Ishikawa (cell line): Measurements from ENCODE around the gene PGBD5.

Experiments used
- CEBPB ChIP-seq: IDR thresholded peaks from 2 replicates; pipeline ENCODE4 v1.6.1; 2012
- EP300 ChIP-seq: IDR thresholded peaks from 2 replicates; pipeline ENCODE4 v1.6.1; 2012; ENCODE audit warnings: borderline replicate concordance
- FOXM1 ChIP-seq: IDR thresholded peaks from 2 replicates; pipeline ENCODE4 v1.6.1; 2012; ENCODE audit warnings: low read depth, borderline replicate concordance
- ZBTB7A ChIP-seq: IDR thresholded peaks from 2 replicates; pipeline ENCODE4 v1.6.1; 2012; ENCODE audit warnings: low read depth
- TF ChIP-seq, protein P1 (sequence below): IDR thresholded peaks from 2 replicates; pipeline ENCODE4 v1.6.1; 2012

DNA sequence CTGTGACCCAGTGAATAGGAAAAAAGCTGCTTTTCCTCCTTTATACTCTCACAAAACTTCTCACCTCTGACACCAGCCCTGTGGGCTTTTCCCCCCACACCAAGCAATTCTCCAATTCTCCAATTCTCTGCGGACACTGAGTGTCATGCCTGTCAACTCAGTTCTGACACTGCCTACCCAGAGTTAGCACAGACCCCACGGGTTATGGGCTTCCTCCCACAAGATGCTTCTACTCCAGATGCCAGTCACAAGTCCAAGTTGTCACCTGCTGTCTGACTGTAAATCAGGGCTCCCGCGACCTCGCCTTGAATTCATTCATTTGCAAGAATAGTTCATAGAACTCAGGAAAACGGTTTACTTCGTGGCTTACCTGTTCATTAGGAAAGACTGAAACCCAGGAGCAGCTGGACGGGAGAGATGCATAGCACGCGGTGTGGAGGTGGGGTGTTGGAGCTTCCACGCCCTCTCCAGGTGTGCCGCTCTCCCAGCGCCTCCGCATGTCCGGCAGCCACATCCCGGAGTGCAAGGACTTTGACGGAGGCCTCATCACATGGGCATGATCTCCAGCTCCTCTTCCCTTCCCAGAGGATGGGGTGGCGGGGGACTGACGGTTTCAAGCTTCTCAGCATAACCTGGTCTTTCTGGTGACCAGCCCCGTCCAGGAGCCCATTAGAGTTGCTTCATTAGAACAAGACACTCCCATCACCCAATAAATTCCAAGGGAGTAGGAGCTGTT is 154.7 kb downstream of the PGBD5 start:
- TF ChIP-seq, protein P1, sequence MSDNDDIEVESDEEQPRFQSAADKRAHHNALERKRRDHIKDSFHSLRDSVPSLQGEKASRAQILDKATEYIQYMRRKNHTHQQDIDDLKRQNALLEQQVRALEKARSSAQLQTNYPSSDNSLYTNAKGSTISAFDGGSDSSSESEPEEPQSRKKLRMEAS: no peak
- TF ChIP-seq FOXM1: no peak
- TF ChIP-seq CEBPB: no peak
- TF ChIP-seq ZBTB7A: no peak
- TF ChIP-seq EP300: no peak
